K562 (cell line): Measurements from ENCODE around the gene HK1. TPM values are rescaled to one million over a fixed set of nuclear protein-coding genes. Genes with fewer than 3 reads are reported as not detected.

Experiments
- ATAC-seq: fragments of 200-7000 bp; cut with Tn5 transposase; 3 replicates; pipeline ENCODE4 v1.9.1; 2020; ENCODE audit warnings: moderate library complexity
- BruUV-seq: library from RNA; stranded (reverse); fragments of 400-500 nt; replicated peaks from 2 replicates; lab custom pipeline; 2021; lab: Mats Ljungman, UMichigan
- CTCF ChIA-PET: fragments of 300-600 bp; formaldehyde crosslinking; extraction: SDS; loops from one replicate; lab custom pipeline; 2021; ENCODE audit warnings: low intra/inter-chr PET ratio; lab: Yijun Ruan, JAX
- POLR2A ChIA-PET: fragments of 300-600, 350-650 bp; sonication (Branson Sonifier 250); formaldehyde crosslinking; extraction: SDS; loops from one replicate; lab custom pipeline; 2021; ENCODE audit warnings: antibody characterized with exemption, inconsistent platforms; lab: Yijun Ruan, JAX
- DNase-seq, 4 experiments: peaks; one replicate each; pipeline versions ENCODE4 v3.0.0 to v3.0.0-alpha.2; 2011 to 2018; ENCODE audit warnings: low spot score in 3 of 4, mixed read lengths in 3 of 4; ENCODE audit errors: extremely low read depth in 1 of 4
- FAIRE-seq: peaks from 2 replicates; lab custom pipeline; 2011; peaks lifted over from hg19 to GRCh38; lab: Jason Lieb, UNC
- H2AFZ ChIP-seq: 2 replicates; pipeline ENCODE4 v1.6.0; 2011; ENCODE audit warnings: low read depth, low read length, control low read depth, inconsistent platforms
- H3K27ac ChIP-seq: fragments of 200-600 bp; 3 replicates; pipeline ENCODE4 v1.8.0; 2011; ENCODE audit warnings: low read depth, mild to moderate bottlenecking, control low read depth, inconsistent platforms, low read length, moderate library complexity, mixed read lengths; ENCODE audit errors: extremely low read depth
- H3K27me3 ChIP-seq, 2 experiments: fragments of 300-600 bp in 1 of 2; 2 replicates in 1 of 2; 3 replicates in 1 of 2; pipeline versions ENCODE4 v1.6.0 to v1.8.0; 2011; ENCODE audit warnings: inconsistent platforms in 2 of 2, low read length in 2 of 2, mild to moderate bottlenecking in 1 of 2, mixed read lengths in 1 of 2, moderate library complexity in 1 of 2; ENCODE audit not compliant: control insufficient read depth in 2 of 2, insufficient read depth in 2 of 2
- H3K36me3 ChIP-seq: fragments of 300-600 bp; 3 replicates; pipeline ENCODE4 v1.8.0; 2011; ENCODE audit warnings: mild to moderate bottlenecking, low read length, inconsistent platforms; ENCODE audit not compliant: control insufficient read depth, insufficient read depth
- H3K4me1 ChIP-seq, 2 experiments: fragments of 200-600 bp in 1 of 2; replicated peaks in 1 of 2; 2 replicates in 1 of 2; 3 replicates in 1 of 2; pipeline versions ENCODE4 v1.5.1 to v1.8.0; 2011; ENCODE audit warnings: inconsistent platforms in 2 of 2, low read length in 2 of 2, mild to moderate bottlenecking in 1 of 2, mixed read lengths in 1 of 2, moderate library complexity in 1 of 2; ENCODE audit not compliant: control insufficient read depth in 2 of 2, insufficient read depth in 2 of 2
- H3K4me2 ChIP-seq: 2 replicates; pipeline ENCODE4 v1.6.1; 2011; ENCODE audit warnings: low read length, control low read depth, inconsistent platforms, mixed read lengths; ENCODE audit not compliant: insufficient read depth
- H3K4me3 ChIP-seq: fragments of 200-600 bp; sonication (generic), shearing (Covaris generic); 2 replicates; pipeline ENCODE4 v1.5.1; 2016; ENCODE audit warnings: control low read depth, inconsistent platforms
- H3K79me2 ChIP-seq: fragments of 200-600 bp; 3 replicates; pipeline ENCODE4 v1.8.0; 2011; ENCODE audit warnings: low read length, inconsistent platforms; ENCODE audit not compliant: control insufficient read depth, insufficient read depth
- H3K9ac ChIP-seq, 2 experiments: 2 replicates each; pipeline versions ENCODE4 v1.6.0 to v1.6.1; 2011; ENCODE audit warnings: low read depth in 2 of 2, low read length in 2 of 2, control low read depth in 1 of 2, inconsistent platforms in 1 of 2, mild to moderate bottlenecking in 1 of 2, mixed read lengths in 1 of 2; ENCODE audit not compliant: insufficient read depth in 1 of 2
- H3K9me1 ChIP-seq: one replicate; pipeline ENCODE4 v1.6.0; 2011; ENCODE audit warnings: inconsistent platforms, mild to moderate bottlenecking, low read length, moderate library complexity; ENCODE audit not compliant: control insufficient read depth, insufficient read depth
- H3K9me3 ChIP-seq: replicated peaks from 2 replicates; pipeline ENCODE4 v1.5.1; 2011; ENCODE audit warnings: low read depth, low read length, inconsistent platforms; ENCODE audit not compliant: control insufficient read depth, insufficient read depth
- H4K20me1 ChIP-seq: replicated peaks from 2 replicates; pipeline ENCODE4 v1.6.1; 2011; ENCODE audit warnings: low read length, inconsistent platforms, mixed read lengths; ENCODE audit not compliant: control insufficient read depth, insufficient read depth
- ATF6 ChIP-seq: sonication (generic); formaldehyde crosslinking; IDR thresholded peaks from 2 replicates; pipeline ENCODE4 v1.4.0; 2020; ENCODE audit warnings: mild to moderate bottlenecking, missing genetic modification reagents
- JUNB ChIP-seq: fragments of 450-650 bp; formaldehyde crosslinking; conservative IDR thresholded peaks from 2 replicates; pipeline ENCODE4 v1.4.0; 2020; ENCODE audit warnings: mild to moderate bottlenecking
- MGA ChIP-seq: fragments of 450-650 bp; IDR thresholded peaks from 2 replicates; pipeline ENCODE4 v1.6.1; 2016; ENCODE audit warnings: mild to moderate bottlenecking, moderate library complexity
- POLR2G ChIP-seq: fragments of 200-400 bp; formaldehyde crosslinking; IDR thresholded peaks from 2 replicates; pipeline ENCODE4 v1.6.1; 2017; ENCODE audit warnings: low read depth, mild to moderate bottlenecking, antibody characterized with exemption, low read length, moderate library complexity
- RBFOX2 ChIP-seq: fragments of 200-400 bp; formaldehyde crosslinking; IDR thresholded peaks from 2 replicates; pipeline ENCODE4 v1.6.1; 2017; ENCODE audit warnings: low read depth, mild to moderate bottlenecking, low read length, moderate library complexity
- SREBF2 ChIP-seq: sonication (generic); formaldehyde crosslinking; IDR thresholded peaks from 2 replicates; pipeline ENCODE4 v1.4.0; 2020; ENCODE audit warnings: mild to moderate bottlenecking, missing genetic modification reagents
- WHSC1 ChIP-seq: IDR thresholded peaks from one replicate; pipeline ENCODE4 v1.6.1; 2012; ENCODE audit warnings: low read length, control low read depth, inconsistent platforms
- ZNF311 ChIP-seq: fragments of 250-450 bp; sonication (Bioruptor Pico); IDR thresholded peaks from 2 replicates; pipeline ENCODE4 v1.4.0; 2020; ENCODE audit warnings: mild to moderate bottlenecking, moderate library complexity
- WGBS: fragments of 100-300 bp; shearing (Covaris generic); methylation state at CpG from one replicate; pipeline ENCODE4 v1.1.6; 2016; ENCODE audit warnings: low coverage, mixed read lengths; ENCODE audit not compliant: insufficient coverage; ENCODE audit errors: missing lambda C conversion rate; 5-methylcytosine and 5-hydroxymethylcytosine counted together
- in situ Hi-C: fragments of 300-500 bp; cut with MboI; formaldehyde crosslinking; loops from 4 replicates; pipeline ENCODE4 v1.15.0; 2018; ENCODE audit warnings: inconsistent platforms, mixed read lengths
- intact Hi-C: fragments of 100-400 bp; cut with micrococcal nuclease; formaldehyde crosslinking; loops from 2 replicates; pipeline ENCODE4 v1.14.2; 2022
- polyA plus RNA-seq, 8 experiments: library from polyadenylated mRNA; depleted of rRNA in 4 of 8; stranded (reverse) in 5 of 8; unstranded in 3 of 8; fragments of >200 nt; fragmentation: Nextera tagmentation in 2 of 8; fragmentation: Illumina TruSeq in 1 of 8; extraction: Ambion mirVana in 2 of 8; extraction: Trizol in 1 of 8; gene quantifications; 2 replicates each; pipeline versions ENCODE4 v1.2.1 to v1.2.3, GENCODE V29; 2011 to 2014; ENCODE audit warnings: inconsistent platforms in 1 of 8, missing spikeins in 1 of 8
- total RNA-seq, 7 experiments: library from RNA; depleted of rRNA in 6 of 7; stranded (reverse); fragments of >200 nt in 6 of 7; fragmentation: Illumina TruSeq in 2 of 7; extraction: Trizol in 2 of 7; gene quantifications; 2 replicates each; pipeline versions ENCODE4 v1.2.1 to v1.2.3, GENCODE V29; 2011 to 2021; ENCODE audit warnings: low replicate concordance in 1 of 7

The HK1 gene
- total and polyA plus RNA-seq, 9 of the 15 experiments (the other 6 are each of a cell fraction or from before 2014, with no cell fraction given): 29.2 to 444 (median 193) TPM

DNA sequence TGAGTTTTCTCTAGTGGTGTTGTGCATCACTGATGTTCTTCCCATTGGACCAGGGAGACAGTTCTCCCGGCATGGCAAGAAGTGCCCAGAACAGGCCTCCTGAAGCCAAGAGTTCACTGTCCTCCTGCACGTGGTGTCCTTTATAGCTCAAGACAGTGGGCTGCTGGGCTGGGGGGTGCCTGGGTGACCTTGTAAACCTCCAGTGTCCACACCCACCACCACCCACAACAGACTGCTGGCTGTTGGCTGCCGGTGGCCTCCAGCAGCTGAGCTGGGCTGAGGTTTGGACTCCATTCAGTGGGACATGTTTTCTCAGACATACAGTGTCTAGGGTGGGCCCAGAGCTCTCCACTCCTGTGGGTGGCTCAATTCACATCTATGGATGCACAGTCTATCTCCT is 42.2 kb downstream of the HK1 start:
- POLR2A ChIA-PET: interaction anchor here (8.8 kb wide), 1 partner anchor 13 kb away, joined by 92 read pairs; no protein-coding TSS in a partner anchor
- no peak for ATAC-seq
- peaks cover 37 to 48% of the 10 kb centered on the region in 2 experiments; a peak in 4 of 5 replicates for H3K4me1 ChIP-seq

More for the DNA sequence above, 42.2 kb downstream of the HK1 start:
- H3K27ac ChIP-seq: peak overlapping the region; percentile 67; the same call in 1 of the 3 replicates
- in situ Hi-C loops (no loop called here), intact Hi-C loops (no loop called here)
- no peaks in the 10 kb centered on the region for H3K9me3 ChIP-seq
- peak overlapping the region; percentile 100 for H3K4me2 ChIP-seq
- H3K9me1 ChIP-seq: peaks cover 6% of the 10 kb centered on the region
- WGBS: 19% methylated on average over 3 of the region's 3 CpGs
- peak overlapping the region; percentile 61; the same call in 1 of the 2 replicates for H3K4me3 ChIP-seq
- TF ChIP-seq POLR2G (peak; percentile 47; the same call in 1 of the 2 replicates), ATF6 (no peak), SREBF2 (CRISPR knock-in tag) (0 out of 2 replicates have a peak, but pooled peaks have one; percentile 29), WHSC1 (peak; percentile 42), ZNF311 (no peak), RBFOX2 (peak; percentile 46; the same call in 1 of the 2 replicates), MGA (no peak), JUNB (CRISPR knock-in tag) (no peak)
- H3K36me3 ChIP-seq: peaks cover 30% of the 10 kb centered on the region; the same call in 2 of the 3 replicates
- no TSS peak for BruUV-seq
- FAIRE-seq (no peak), DNase-seq (peak in 1 of 4 experiments; percentile 10)
- peaks cover 99% of the 10 kb centered on the region for H3K79me2 ChIP-seq
- peaks cover 49% of the 10 kb centered on the region for H4K20me1 ChIP-seq
- no peak overlapping the region for H2AFZ ChIP-seq
- no peaks in the 10 kb centered on the region; a peak in 1 of 5 replicates for H3K27me3 ChIP-seq
- peak overlapping the region; percentile 70 to 91 for H3K9ac ChIP-seq
- CTCF ChIA-PET: no interaction called here
